ENCODE measurements around the gene ZRSR2. TPM values are rescaled to one million over a fixed set of nuclear protein-coding genes. Genes with fewer than 3 reads are reported as not detected.

ZRSR2 gene
- total and polyA plus RNA-seq, 2 of the 8 experiments (the other 6 are each of a cell fraction or from before 2014, with no cell fraction given): 3.9 to 6.9 TPM

- POLR2A ChIA-PET (ENCODE audit: partially characterized antibody): no interaction called here
- H2BK12ac ChIP-seq (ENCODE audit: low read depth, low read length): no peak overlapping the region
- CTCF ChIA-PET (ENCODE audit: partially characterized antibody): no interaction called here
- WGBS, 2 experiments (ENCODE audit: extremely low coverage in 1 of 2, insufficient coverage in 1 of 2, insufficient read length in 1 of 2, insufficient replicate concordance in 2 of 2, low coverage in 1 of 2, low lambda C conversion rate in 2 of 2, missing lambda C conversion rate in 1 of 2): 100% methylated on average over 3 of the region's 4 CpGs; no CpG with 5 or more reads in 1 of the 2 experiments
- H3K23me2 ChIP-seq (ENCODE audit: low read depth, low read length): no peaks in the 10 kb centered on the region; the same call in 1 of the 2 replicates
- H3K23ac ChIP-seq (ENCODE audit: insufficient read length): no peak overlapping the region
- H2BK120ac ChIP-seq (replicated peaks; ENCODE audit: low read depth, low read length): no peak overlapping the region
- no peak overlapping the region for H3K9ac ChIP-seq (replicated peaks in 1 of 4; ENCODE audit: extremely low read depth in 1 of 4, low read depth in 3 of 4, low read length in 3 of 4)
- H3K4ac ChIP-seq (replicated peaks; ENCODE audit: insufficient read length, low read depth, low read length): no peak overlapping the region
- no peak overlapping the region for H3K56ac ChIP-seq (replicated peaks; ENCODE audit: insufficient read length, low read depth, low read length)
- H4K5ac ChIP-seq (ENCODE audit: insufficient read length, low read depth, low read length): no peak overlapping the region
- no peak overlapping the region for H3K4me3 ChIP-seq (ENCODE audit: extremely low read depth in 1 of 4, insufficient read depth in 2 of 4, low read depth in 3 of 4, low read length in 4 of 4)
- H3K27ac ChIP-seq (ENCODE audit: low read depth, low read length): no peak overlapping the region
- H3K27me3 ChIP-seq (replicated peaks in 1 of 4; ENCODE audit: control insufficient read depth in 3 of 4, extremely low read depth in 1 of 4, insufficient read depth in 3 of 4, low read length in 3 of 4): no peaks in the 10 kb centered on the region
- H3K79me2 ChIP-seq (ENCODE audit: control insufficient read depth in 1 of 2, insufficient read depth in 2 of 2, low read length in 2 of 2): no peaks in the 10 kb centered on the region
- H2BK20ac ChIP-seq (ENCODE audit: low read length): no peak overlapping the region
- no peak overlapping the region for H2BK5ac ChIP-seq (ENCODE audit: low read depth, low read length)
- H3K18ac ChIP-seq (ENCODE audit: extremely low read depth, low read length): no peak overlapping the region
- H3K36me3 ChIP-seq (ENCODE audit: control insufficient read depth in 2 of 4, insufficient read depth in 4 of 4, low read length in 3 of 4): no peaks in the 10 kb centered on the region
- H2AK5ac ChIP-seq (ENCODE audit: low read depth, low read length): no peak overlapping the region
- no peak for FAIRE-seq
- H3K79me1 ChIP-seq (ENCODE audit: low read depth, low read length): no peaks in the 10 kb centered on the region
- DNase-seq (ENCODE audit: low read depth in 1 of 2, low spot score in 2 of 2): no peak
- H4K8ac ChIP-seq (ENCODE audit: extremely low read depth, insufficient read depth, low read length): no peak overlapping the region
- H3K14ac ChIP-seq (ENCODE audit: insufficient read length): no peak overlapping the region
- H3K4me2 ChIP-seq (ENCODE audit: insufficient read depth in 1 of 2, low read depth in 2 of 2, low read length in 2 of 2): no peak overlapping the region
- H3K4me1 ChIP-seq (replicated peaks in 1 of 4; ENCODE audit: control insufficient read depth in 3 of 4, insufficient read depth in 4 of 4, low read length in 3 of 4): no peaks in the 10 kb centered on the region; a peak in 1 of 7 replicates
- H2AFZ ChIP-seq (ENCODE audit: low read length): no peak overlapping the region
- no peaks in the 10 kb centered on the region for H4K20me1 ChIP-seq (replicated peaks in 1 of 2; ENCODE audit: control insufficient read depth in 1 of 2, insufficient read depth in 2 of 2, low read length in 2 of 2)
- H3K9me3 ChIP-seq (ENCODE audit: insufficient read depth in 2 of 2, low read depth in 1 of 2, low read length in 1 of 2): no peaks in the 10 kb centered on the region
- H2BK15ac ChIP-seq (ENCODE audit: low read length): no peak overlapping the region
- no peak overlapping the region for H4K91ac ChIP-seq (replicated peaks; ENCODE audit: insufficient read length, low read length)
- TF ChIP-seq MAFK (IDR thresholded peaks at IDR 0.05; ENCODE audit: low read depth, low read length) (no peak), TAF1 (IDR thresholded peaks at IDR 0.05; ENCODE audit: low read depth, low read length) (no peak), ATF3 (IDR thresholded peaks at IDR 0.05; ENCODE audit: insufficient read depth, low read depth, low read length) (no peak), BCL11A (IDR thresholded peaks at IDR 0.05; ENCODE audit: low read depth in 2 of 2, low read length in 2 of 2) (no peak), EGR1 (IDR thresholded peaks at IDR 0.05; ENCODE audit: borderline replicate concordance, low read depth, low read length) (no peak), TAF7 (optimal IDR thresholded peaks at IDR 0.05; ENCODE audit: borderline replicate concordance, low read depth, low read length) (no peak), SP2 (IDR thresholded peaks at IDR 0.05; ENCODE audit: low read length) (no peak), SRF (IDR thresholded peaks at IDR 0.05; ENCODE audit: low read depth, low read length) (no peak), CBX8 (IDR thresholded peaks at IDR 0.05; ENCODE audit: borderline replicate concordance, low read depth, low read length) (no peak)
Observed at GRCh38 chrX:15870310-15870709, 80.0 kb downstream of the ZRSR2 start.

Measured in H1 (cell line).